ENCODE data around the gene PRDM16. TPM values are rescaled to one million over a fixed set of nuclear protein-coding genes. Genes with fewer than 3 reads are reported as not detected.

Gene PRDM16
- polyA plus RNA-seq, 1 of the 3 experiments (the other 2 are of a cell fraction), result not detected

DNA sequence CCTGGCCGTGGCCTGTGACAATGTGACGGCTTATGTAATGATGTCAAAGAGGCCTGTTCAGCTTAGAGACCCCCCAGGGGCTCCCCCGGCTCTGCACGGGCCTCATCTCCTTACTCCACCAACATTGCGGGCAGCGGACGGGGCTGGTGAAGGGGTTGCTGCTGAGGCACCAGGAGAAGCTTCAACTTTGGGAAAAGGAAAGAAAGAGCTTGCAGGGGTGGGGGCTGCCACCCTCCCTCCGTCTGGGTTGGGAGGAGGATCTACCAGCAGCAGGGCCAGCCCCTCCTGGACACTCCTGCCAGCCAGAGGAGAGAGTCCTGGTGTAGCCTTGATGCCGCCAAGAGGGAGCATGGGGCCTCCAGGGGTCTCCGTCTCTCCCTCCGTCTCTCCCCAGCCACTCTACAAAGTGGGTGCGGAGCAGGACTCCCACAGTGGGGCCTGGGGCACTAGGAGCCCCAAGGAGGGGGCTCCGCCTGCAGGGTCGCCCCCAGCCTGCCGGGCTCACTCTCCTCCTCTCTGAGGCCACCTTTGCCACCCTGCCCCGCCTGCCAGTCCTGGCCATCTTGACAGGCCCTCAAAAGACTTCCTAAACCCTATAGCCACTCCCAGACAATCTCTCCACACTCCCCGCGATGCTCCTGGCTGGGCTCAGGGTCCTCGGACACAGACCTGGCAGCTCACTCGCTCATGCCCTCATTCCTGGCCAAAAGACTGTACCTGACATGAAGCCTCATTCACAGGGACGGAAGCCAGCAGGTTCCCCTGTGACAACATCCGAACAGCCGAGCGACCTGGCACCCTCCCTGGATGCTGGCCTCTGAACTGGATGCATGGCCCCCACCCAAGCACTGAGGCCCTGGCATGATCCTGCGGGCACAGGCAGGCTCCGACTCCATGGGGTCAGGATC is 255.0 kb downstream of the PRDM16 start (continued):
- no peak for TF ChIP-seq YY1 (IDR thresholded peaks at IDR 0.05; ENCODE audit: low read depth)
- TF ChIP-seq EZH2phosphoT487 (IDR thresholded peaks at IDR 0.05; ENCODE audit: borderline replicate concordance, low read depth), result no peak
- no peak for TF ChIP-seq FOXJ3 (CRISPR knock-in tag; IDR thresholded peaks at IDR 0.05)
- TF ChIP-seq, protein P1, sequence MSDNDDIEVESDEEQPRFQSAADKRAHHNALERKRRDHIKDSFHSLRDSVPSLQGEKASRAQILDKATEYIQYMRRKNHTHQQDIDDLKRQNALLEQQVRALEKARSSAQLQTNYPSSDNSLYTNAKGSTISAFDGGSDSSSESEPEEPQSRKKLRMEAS (IDR thresholded peaks at IDR 0.05; ENCODE audit: low read depth), result no peak
- no peak for TF ChIP-seq RXRA (IDR thresholded peaks at IDR 0.05; ENCODE audit: borderline replicate concordance, low read depth)
- TF ChIP-seq, protein P2, sequence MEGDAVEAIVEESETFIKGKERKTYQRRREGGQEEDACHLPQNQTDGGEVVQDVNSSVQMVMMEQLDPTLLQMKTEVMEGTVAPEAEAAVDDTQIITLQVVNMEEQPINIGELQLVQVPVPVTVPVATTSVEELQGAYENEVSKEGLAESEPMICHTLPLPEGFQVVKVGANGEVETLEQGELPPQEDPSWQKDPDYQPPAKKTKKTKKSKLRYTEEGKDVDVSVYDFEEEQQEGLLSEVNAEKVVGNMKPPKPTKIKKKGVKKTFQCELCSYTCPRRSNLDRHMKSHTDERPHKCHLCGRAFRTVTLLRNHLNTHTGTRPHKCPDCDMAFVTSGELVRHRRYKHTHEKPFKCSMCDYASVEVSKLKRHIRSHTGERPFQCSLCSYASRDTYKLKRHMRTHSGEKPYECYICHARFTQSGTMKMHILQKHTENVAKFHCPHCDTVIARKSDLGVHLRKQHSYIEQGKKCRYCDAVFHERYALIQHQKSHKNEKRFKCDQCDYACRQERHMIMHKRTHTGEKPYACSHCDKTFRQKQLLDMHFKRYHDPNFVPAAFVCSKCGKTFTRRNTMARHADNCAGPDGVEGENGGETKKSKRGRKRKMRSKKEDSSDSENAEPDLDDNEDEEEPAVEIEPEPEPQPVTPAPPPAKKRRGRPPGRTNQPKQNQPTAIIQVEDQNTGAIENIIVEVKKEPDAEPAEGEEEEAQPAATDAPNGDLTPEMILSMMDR (IDR thresholded peaks at IDR 0.05), result no peak
- no peak for TF ChIP-seq CHD2 (IDR thresholded peaks at IDR 0.05; ENCODE audit: low read length, partially characterized antibody)

DNA sequence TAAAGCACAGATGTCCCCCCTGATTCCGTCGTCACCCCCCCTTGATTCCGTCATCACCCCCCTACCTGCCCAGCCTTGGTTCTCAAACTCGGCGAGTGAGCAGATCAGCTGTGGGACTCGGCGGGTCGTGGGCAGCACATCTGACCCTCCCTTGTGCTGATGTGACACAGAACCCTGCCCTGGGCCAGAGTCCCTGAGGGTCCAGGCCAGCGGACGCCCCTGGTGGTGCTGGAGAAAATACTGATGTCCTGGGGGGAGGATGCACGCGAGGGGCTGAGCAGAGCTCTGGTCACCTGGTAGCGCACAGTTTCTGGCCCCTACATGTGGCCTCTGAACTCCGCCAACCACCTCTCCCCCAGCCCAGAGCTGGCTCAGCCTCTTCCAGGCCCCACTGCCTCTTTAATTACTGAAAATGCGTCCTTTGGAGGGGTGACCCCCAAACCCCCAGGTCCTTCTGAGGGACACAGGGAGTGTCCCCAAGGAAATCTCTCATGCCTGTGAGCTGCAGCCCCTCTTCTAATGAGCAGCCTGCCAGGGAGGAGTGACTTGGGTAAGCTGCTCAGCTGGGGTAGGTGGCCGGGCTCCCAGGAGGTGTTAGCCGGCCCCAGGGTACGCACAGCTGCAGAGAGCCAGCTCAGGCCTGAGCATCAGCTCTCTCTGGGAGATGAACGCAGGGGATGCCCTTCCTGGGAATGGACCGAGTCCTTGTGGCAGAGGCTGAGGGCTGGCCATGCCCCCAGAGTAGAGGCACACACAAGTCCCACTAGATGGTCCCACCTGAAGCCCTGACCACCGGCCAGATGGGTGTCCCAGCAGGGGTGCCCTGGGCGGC is 255.9 kb downstream of the PRDM16 start:
- Histone ChIP-seq H3K9me2 (no peaks in the 10 kb centered on the region), H3K4me1 (ENCODE audit: control insufficient read depth in 1 of 2, insufficient read depth in 2 of 2, low read depth in 1 of 2, low read length in 1 of 2) (no peaks in the 10 kb centered on the region), H4K20me1 (ENCODE audit: insufficient read depth) (no peaks in the 10 kb centered on the region), H3K9ac (no peak overlapping the region), H3K4me2 (no peak overlapping the region), H3K36me3 (replicated peaks in 1 of 2; ENCODE audit: control insufficient read depth in 1 of 2, insufficient read depth in 2 of 2, low read length in 1 of 2) (no peaks in the 10 kb centered on the region), H3K4me3 (ENCODE audit: low read depth in 2 of 2, low read length in 1 of 2) (no peak overlapping the region), H3K9me3 (no peaks in the 10 kb centered on the region), H3K79me2 (ENCODE audit: insufficient read depth) (no peaks in the 10 kb centered on the region), H3F3A (replicated peaks; ENCODE audit: insufficient read depth) (no peaks in the 10 kb centered on the region), H2AFZ (ENCODE audit: low read depth) (no peak overlapping the region), H3K27ac (ENCODE audit: low read depth in 2 of 2, low read length in 1 of 2) (no peak overlapping the region), H3K27me3 (ENCODE audit: insufficient read depth) (no peaks in the 10 kb centered on the region)
- TF ChIP-seq TCF12 (IDR thresholded peaks at IDR 0.05) (no peak), FOSL2 (IDR thresholded peaks at IDR 0.05; ENCODE audit: borderline replicate concordance, low read depth) (no peak), RFX5 (IDR thresholded peaks at IDR 0.05; ENCODE audit: low read length) (no peak), CHD2 (IDR thresholded peaks at IDR 0.05; ENCODE audit: low read length, partially characterized antibody) (no peak), MXI1 (IDR thresholded peaks at IDR 0.05; ENCODE audit: low read depth, low read length) (no peak), RCOR1 (IDR thresholded peaks at IDR 0.05; ENCODE audit: low read length) (no peak), GABPA (IDR thresholded peaks at IDR 0.05; ENCODE audit: low read depth) (no peak), JUND (IDR thresholded peaks at IDR 0.05) (no peak)
- TF ChIP-seq, protein P3, sequence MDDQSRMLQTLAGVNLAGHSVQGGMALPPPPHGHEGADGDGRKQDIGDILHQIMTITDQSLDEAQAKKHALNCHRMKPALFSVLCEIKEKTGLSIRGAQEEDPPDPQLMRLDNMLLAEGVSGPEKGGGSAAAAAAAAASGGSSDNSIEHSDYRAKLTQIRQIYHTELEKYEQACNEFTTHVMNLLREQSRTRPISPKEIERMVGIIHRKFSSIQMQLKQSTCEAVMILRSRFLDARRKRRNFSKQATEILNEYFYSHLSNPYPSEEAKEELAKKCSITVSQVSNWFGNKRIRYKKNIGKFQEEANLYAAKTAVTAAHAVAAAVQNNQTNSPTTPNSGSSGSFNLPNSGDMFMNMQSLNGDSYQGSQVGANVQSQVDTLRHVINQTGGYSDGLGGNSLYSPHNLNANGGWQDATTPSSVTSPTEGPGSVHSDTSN (IDR thresholded peaks at IDR 0.05), result no peak
- TF ChIP-seq, protein P4, sequence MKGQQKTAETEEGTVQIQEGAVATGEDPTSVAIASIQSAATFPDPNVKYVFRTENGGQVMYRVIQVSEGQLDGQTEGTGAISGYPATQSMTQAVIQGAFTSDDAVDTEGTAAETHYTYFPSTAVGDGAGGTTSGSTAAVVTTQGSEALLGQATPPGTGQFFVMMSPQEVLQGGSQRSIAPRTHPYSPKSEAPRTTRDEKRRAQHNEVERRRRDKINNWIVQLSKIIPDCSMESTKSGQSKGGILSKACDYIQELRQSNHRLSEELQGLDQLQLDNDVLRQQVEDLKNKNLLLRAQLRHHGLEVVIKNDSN (IDR thresholded peaks at IDR 0.05; ENCODE audit: borderline replicate concordance, low read depth), result no peak
- TF ChIP-seq, protein P5, sequence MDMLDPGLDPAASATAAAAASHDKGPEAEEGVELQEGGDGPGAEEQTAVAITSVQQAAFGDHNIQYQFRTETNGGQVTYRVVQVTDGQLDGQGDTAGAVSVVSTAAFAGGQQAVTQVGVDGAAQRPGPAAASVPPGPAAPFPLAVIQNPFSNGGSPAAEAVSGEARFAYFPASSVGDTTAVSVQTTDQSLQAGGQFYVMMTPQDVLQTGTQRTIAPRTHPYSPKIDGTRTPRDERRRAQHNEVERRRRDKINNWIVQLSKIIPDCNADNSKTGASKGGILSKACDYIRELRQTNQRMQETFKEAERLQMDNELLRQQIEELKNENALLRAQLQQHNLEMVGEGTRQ (IDR thresholded peaks at IDR 0.05; ENCODE audit: borderline replicate concordance, low read depth, low read length), result no peak
- DNase-seq, result no peak
- CTCF ChIA-PET, result no interaction called here
- POLR2A ChIA-PET, result no interaction called here
- 63% methylated on average over 6 of the region's 22 CpGs for WGBS (ENCODE audit: low lambda C conversion rate)

Data from SK-N-SH (cell line).